H1 (cell line): ENCODE measurements around the gene TOMT. TPM values are rescaled to one million over a fixed set of nuclear protein-coding genes. Genes with fewer than 3 reads are reported as not detected.
A peak's percentile ranks its signal among the peaks of the same experiment; 100 is the strongest.

ENCODE experiments used
- CTCF ChIA-PET: fragments of 300-600 bp; sonication (Branson Sonifier 250); formaldehyde crosslinking; loops from one replicate; lab custom pipeline; 2021; ENCODE audit not compliant: partially characterized antibody; lab: Charles Lee
- POLR2A ChIA-PET: fragments of 300-600 bp; sonication (Branson Sonifier 250); formaldehyde crosslinking; loops from one replicate; lab custom pipeline; 2021; ENCODE audit warnings: inconsistent platforms; ENCODE audit not compliant: partially characterized antibody; lab: Charles Lee
- DNase-seq, 2 experiments: peaks; one replicate each; pipeline versions ENCODE4 v3.0.0 to v3.0.0-alpha.2; 2010 to 2022; ENCODE audit warnings: low spot score in 2 of 2, low read depth in 1 of 2, mixed read lengths in 1 of 2
- FAIRE-seq: peaks from 2 replicates; lab custom pipeline; 2011; peaks lifted over from hg19 to GRCh38; lab: Jason Lieb, UNC
- H2AFZ ChIP-seq: 2 replicates; pipeline ENCODE4 v1.8.1; 2012; ENCODE audit warnings: low read length, inconsistent platforms
- H2AK5ac ChIP-seq: 2 replicates; pipeline ENCODE4 v1.6.1; 2013; ENCODE audit warnings: low read depth, low read length
- H2BK120ac ChIP-seq: replicated peaks from 2 replicates; pipeline ENCODE3; 2013; ENCODE audit warnings: low read depth, low read length, inconsistent platforms
- H2BK12ac ChIP-seq: 2 replicates; pipeline ENCODE4 v1.6.1; 2013; ENCODE audit warnings: low read depth, low read length
- H2BK15ac ChIP-seq: 2 replicates; pipeline ENCODE4 v1.6.1; 2013; ENCODE audit warnings: low read length
- H2BK20ac ChIP-seq: 2 replicates; pipeline ENCODE4 v1.6.1; 2013; ENCODE audit warnings: low read length
- H2BK5ac ChIP-seq: 2 replicates; pipeline ENCODE4 v1.6.1; 2013; ENCODE audit warnings: low read depth, low read length
- H3K14ac ChIP-seq: 2 replicates; pipeline ENCODE4 v1.6.1; 2013; ENCODE audit warnings: inconsistent platforms; ENCODE audit not compliant: insufficient read length
- H3K18ac ChIP-seq: 2 replicates; pipeline ENCODE4 v1.6.1; 2013; ENCODE audit warnings: low read length; ENCODE audit errors: extremely low read depth
- H3K23ac ChIP-seq: 2 replicates; pipeline ENCODE4 v1.6.1; 2013; ENCODE audit warnings: inconsistent platforms; ENCODE audit not compliant: insufficient read length
- H3K23me2 ChIP-seq: 2 replicates; pipeline ENCODE4 v1.6.1; 2013; ENCODE audit warnings: low read depth, low read length
- H3K27ac ChIP-seq: 2 replicates; pipeline ENCODE4 v1.6.1; 2011; ENCODE audit warnings: low read depth, low read length, inconsistent platforms
- H3K27me3 ChIP-seq, 4 experiments: replicated peaks in 1 of 4; 1 replicate in 1 of 4; 2 replicates in 3 of 4; pipeline versions ENCODE4 v1.6.1 to v1.8.1; 2011 to 2013; ENCODE audit warnings: low read length in 3 of 4, mild to moderate bottlenecking in 3 of 4, inconsistent platforms in 2 of 4, mixed read lengths in 2 of 4, moderate library complexity in 1 of 4; ENCODE audit not compliant: control insufficient read depth in 3 of 4, insufficient read depth in 3 of 4; ENCODE audit errors: extremely low read depth in 1 of 4
- H3K36me3 ChIP-seq, 4 experiments: 2 replicates each; pipeline versions ENCODE4 v1.6.1 to v1.8.1; 2011 to 2013; ENCODE audit warnings: mild to moderate bottlenecking in 4 of 4, low read length in 3 of 4, moderate library complexity in 2 of 4, control low read depth in 1 of 4, inconsistent platforms in 1 of 4; ENCODE audit not compliant: insufficient read depth in 4 of 4, control insufficient read depth in 2 of 4
- H3K4ac ChIP-seq: replicated peaks from 2 replicates; pipeline ENCODE3; 2013; ENCODE audit warnings: low read length, low read depth, mixed read lengths, inconsistent platforms; ENCODE audit not compliant: insufficient read length
- H3K4me1 ChIP-seq, 4 experiments: replicated peaks in 1 of 4; 1 replicate in 1 of 4; 2 replicates in 3 of 4; pipeline versions ENCODE4 v1.6.1 to v1.8.1; 2011 to 2013; ENCODE audit warnings: low read length in 3 of 4, inconsistent platforms in 2 of 4, mixed read lengths in 1 of 4; ENCODE audit not compliant: insufficient read depth in 4 of 4, control insufficient read depth in 3 of 4
- H3K4me2 ChIP-seq, 2 experiments: 2 replicates each; pipeline versions ENCODE4 v1.6.1 to v1.8.1; 2011 to 2013; ENCODE audit warnings: low read depth in 2 of 2, low read length in 2 of 2, control low read depth in 1 of 2, inconsistent platforms in 1 of 2, mild to moderate bottlenecking in 1 of 2; ENCODE audit not compliant: insufficient read depth in 1 of 2
- H3K4me3 ChIP-seq, 4 experiments: fragments of 200-600, 300-600 bp in 1 of 4; sonication (generic), shearing (Covaris generic), sonication (Bioruptor Twin) in 1 of 4; 2 replicates each; pipeline versions ENCODE4 v1.5.1 to v1.8.1; 2011 to 2016; ENCODE audit warnings: low read length in 4 of 4, low read depth in 3 of 4, control low read depth in 2 of 4, inconsistent platforms in 2 of 4, mild to moderate bottlenecking in 2 of 4, mixed read lengths in 1 of 4, moderate library complexity in 1 of 4; ENCODE audit not compliant: insufficient read depth in 2 of 4; ENCODE audit errors: extremely low read depth in 1 of 4
- H3K56ac ChIP-seq: replicated peaks from 2 replicates; pipeline ENCODE3; 2013; ENCODE audit warnings: low read depth, mild to moderate bottlenecking, mixed read lengths, low read length, inconsistent platforms; ENCODE audit not compliant: insufficient read length
- H3K79me1 ChIP-seq: 2 replicates; pipeline ENCODE4 v1.6.1; 2013; ENCODE audit warnings: low read depth, low read length, control low read depth
- H3K79me2 ChIP-seq, 2 experiments: 2 replicates each; pipeline versions ENCODE4 v1.6.1 to v1.8.1; 2012 to 2013; ENCODE audit warnings: low read length in 2 of 2, mild to moderate bottlenecking in 2 of 2, inconsistent platforms in 1 of 2; ENCODE audit not compliant: insufficient read depth in 2 of 2, control insufficient read depth in 1 of 2
- H3K9ac ChIP-seq, 4 experiments: replicated peaks in 1 of 4; 1 replicate in 1 of 4; 2 replicates in 3 of 4; pipeline versions ENCODE4 v1.6.1 to v1.8.1; 2011 to 2013; ENCODE audit warnings: low read depth in 3 of 4, low read length in 3 of 4, control low read depth in 2 of 4, mild to moderate bottlenecking in 2 of 4, moderate library complexity in 2 of 4, inconsistent platforms in 1 of 4; ENCODE audit errors: extremely low read depth in 1 of 4
- H3K9me3 ChIP-seq, 2 experiments: 2 replicates each; pipeline versions ENCODE4 v1.6.1 to v1.8.1; 2012 to 2013; ENCODE audit warnings: mild to moderate bottlenecking in 2 of 2, moderate library complexity in 2 of 2, control low read depth in 1 of 2, inconsistent platforms in 1 of 2, low read depth in 1 of 2, low read length in 1 of 2, mixed read lengths in 1 of 2; ENCODE audit not compliant: insufficient read depth in 2 of 2
- H4K20me1 ChIP-seq, 2 experiments: replicated peaks in 1 of 2; 2 replicates each; pipeline versions ENCODE3 to v1.8.1; 2011 to 2013; ENCODE audit warnings: inconsistent platforms in 2 of 2, low read length in 2 of 2, mild to moderate bottlenecking in 1 of 2; ENCODE audit not compliant: insufficient read depth in 2 of 2, control insufficient read depth in 1 of 2
- H4K5ac ChIP-seq: 2 replicates; pipeline ENCODE4 v1.6.1; 2013; ENCODE audit warnings: low read length, low read depth, mixed read lengths, inconsistent platforms; ENCODE audit not compliant: insufficient read length
- H4K8ac ChIP-seq: 2 replicates; pipeline ENCODE4 v1.8.0; 2013; ENCODE audit warnings: mild to moderate bottlenecking, moderate library complexity, low read length, inconsistent platforms; ENCODE audit not compliant: insufficient read depth; ENCODE audit errors: extremely low read depth
- H4K91ac ChIP-seq: replicated peaks from 2 replicates; pipeline ENCODE3; 2013; ENCODE audit warnings: low read length, mixed read lengths, inconsistent platforms; ENCODE audit not compliant: insufficient read length
- CREB1 ChIP-seq: IDR thresholded peaks from 2 replicates; pipeline ENCODE4 v1.6.1; 2012; ENCODE audit warnings: inconsistent platforms
- KDM1A ChIP-seq: fragments of 200-600, 300-600 bp; sonication (generic); IDR thresholded peaks from 2 replicates; pipeline ENCODE4 v1.7.1; 2016; ENCODE audit warnings: mild to moderate bottlenecking, low read length, borderline replicate concordance
- SUZ12 ChIP-seq: fragments of 200-600 bp; sonication (generic); IDR thresholded peaks from 2 replicates; pipeline ENCODE4 v1.6.1; 2012; ENCODE audit warnings: mild to moderate bottlenecking, inconsistent platforms, low read length, moderate library complexity, mixed read lengths
- WGBS, 2 experiments: shearing (Covaris generic) in 1 of 2; methylation state at CpG; one replicate each; pipeline versions ENCODE4 v1.1.6 to v1.1.7; 2013 to 2015; ENCODE audit warnings: low lambda C conversion rate in 2 of 2, mixed read lengths in 2 of 2, inconsistent platforms in 1 of 2, low coverage in 1 of 2, missing lambda C conversion rate in 1 of 2; ENCODE audit not compliant: insufficient replicate concordance in 2 of 2, insufficient coverage in 1 of 2, insufficient read length in 1 of 2; ENCODE audit errors: extremely low coverage in 1 of 2, missing lambda C conversion rate in 1 of 2; 5-methylcytosine and 5-hydroxymethylcytosine counted together
- polyA plus RNA-seq, 7 experiments: library from polyadenylated mRNA; depleted of rRNA in 3 of 7; stranded (reverse) in 5 of 7; unstranded in 2 of 7; fragments of >200 nt in 5 of 7; fragments of 200-250 nt in 2 of 7; gene quantifications; 1 replicate in 5 of 7; 2 replicates in 1 of 7; 4 replicates in 1 of 7; pipeline versions ENCODE4 v1.2.1 to v1.2.3, GENCODE V29; 2011 to 2013; ENCODE audit warnings: missing spikeins in 2 of 7, mixed read lengths in 2 of 7
- total RNA-seq: library from RNA; stranded (reverse); fragmentation: NEBNext Ultra II Directional; extraction: Animal tissue kit (Norgen Biotek cat#: 25700); gene quantifications from 2 replicates; pipeline ENCODE4 v1.2.1, GENCODE V29; 2021

The TOMT gene
- total and polyA plus RNA-seq, 2 of the 8 experiments (the other 6 are each of a cell fraction or from before 2014, with no cell fraction given), result 0.11 TPM; not detected in 1

GRCh38 chr11:72112978-72113808 is 7.5 kb downstream of the TOMT start:
- H3K14ac ChIP-seq, result no peak overlapping the region
- no peak overlapping the region for H2BK20ac ChIP-seq
- peak overlapping the region; percentile 94 for H4K5ac ChIP-seq
- peaks cover 0 to 9% (median under 1%) of the 10 kb centered on the region in 4 experiments; a peak in 6 of 7 replicates for H3K27me3 ChIP-seq
- peak overlapping the region; percentile 99 for H3K27ac ChIP-seq
- 0 out of 2 replicates have a peak overlapping the region, but pooled peaks have one; percentile 65 for H2BK15ac ChIP-seq
- peak overlapping the region; percentile 70 for H4K91ac ChIP-seq
- no peaks in the 10 kb centered on the region; the same call in 1 of the 2 replicates for H3K79me1 ChIP-seq
- no peaks in the 10 kb centered on the region for H3K79me2 ChIP-seq
- no peak for FAIRE-seq
- H2AK5ac ChIP-seq, result 0 out of 2 replicates have a peak overlapping the region, but pooled peaks have one; percentile 30
- ChIA-PET CTCF (interaction anchor here (0.5 to 1.3 kb wide), 6 partner anchors 11 to 413 kb away, joined by 3 to 4 read pairs (median 3); no protein-coding TSS in a partner anchor), POLR2A (interaction anchor here (0.7 to 2.5 kb wide), 31 partner anchors 8 to 422 kb away, joined by 3 to 41 read pairs (median 6); partner anchors contain the start of genes INPPL1, LAMTOR1, LRRC51 and NUMA1)
- TF ChIP-seq CREB1 (no peak), KDM1A (no peak), SUZ12 (no peak)
- H3K23me2 ChIP-seq, result peaks cover 4% of the 10 kb centered on the region
- peak overlapping the region; percentile 78 to 94 (median 87) for H3K4me3 ChIP-seq
- no peak overlapping the region for H3K23ac ChIP-seq
- H3K18ac ChIP-seq, result peak overlapping the region; percentile 88; the same call in 1 of the 2 replicates
- H2BK120ac ChIP-seq, result peak overlapping the region; percentile 19
- H3K36me3 ChIP-seq, result peaks cover 0 to 2% (median 0%) of the 10 kb centered on the region in 4 experiments; a peak in 4 of 8 replicates
- H3K56ac ChIP-seq, result no peak overlapping the region
- peak overlapping the region; percentile 93; the same call in 1 of the 2 replicates for H4K8ac ChIP-seq
- peak overlapping the region; percentile 37; the same call in 1 of the 2 replicates for H2AFZ ChIP-seq
- no peaks in the 10 kb centered on the region for H4K20me1 ChIP-seq
- H3K4me1 ChIP-seq, result peaks cover 0 to 4% (median 0%) of the 10 kb centered on the region in 4 experiments; a peak in 4 of 7 replicates
- DNase-seq, result no peak
- H3K4ac ChIP-seq, result peak overlapping the region; percentile 88
- peak overlapping the region; percentile 97 for H2BK5ac ChIP-seq
- H3K4me2 ChIP-seq, result peak overlapping the region; percentile 76 to 82
- H3K9ac ChIP-seq, result peak overlapping the region in 3 of 4 experiments; percentile 90 to 99 (median 98); a peak in 6 of 7 replicates
- WGBS, 2 experiments, result 68% methylated on average over 9 of the region's 9 CpGs; no CpG with 5 or more reads in 1 of the 2 experiments
- peak overlapping the region; percentile 69 for H2BK12ac ChIP-seq
- H3K9me3 ChIP-seq, result no peaks in the 10 kb centered on the region
